H1 (cell line): ENCODE data around the gene GAS6. TPM values are rescaled to one million over a fixed set of nuclear protein-coding genes. Genes with fewer than 3 reads are reported as not detected.

Source experiments
- ASH2L ChIP-seq: fragments of 200-600, 300-600 bp; sonication (generic); IDR thresholded peaks from one replicate; pipeline ENCODE4 v1.7.1; 2017; ENCODE audit warnings: low read length
- CHD2 ChIP-seq: IDR thresholded peaks from 2 replicates; pipeline ENCODE4 v1.6.1; 2012; ENCODE audit warnings: low read length, improper control_type of control experiment
- CHD7 ChIP-seq: fragments of 300-600 bp; sonication (generic); IDR thresholded peaks from 2 replicates; pipeline ENCODE4 v1.7.1; 2012; ENCODE audit warnings: low read length, moderate library complexity, mild to moderate bottlenecking, inconsistent platforms; ENCODE audit not compliant: insufficient replicate concordance
- NANOG ChIP-seq: IDR thresholded peaks from 2 replicates; pipeline ENCODE4 v1.6.1; 2011; ENCODE audit warnings: low read length, low read depth, mild to moderate bottlenecking, inconsistent platforms; ENCODE audit not compliant: insufficient read depth, poor library complexity, severe bottlenecking
- NRF1 ChIP-seq: IDR thresholded peaks from 2 replicates; pipeline ENCODE4 v1.6.1; 2011; ENCODE audit warnings: mild to moderate bottlenecking, low read depth, low read length, improper control_type of control experiment
- PHF8 ChIP-seq: fragments of 200-600 bp; sonication (generic); conservative IDR thresholded peaks from 2 replicates; pipeline ENCODE4 v1.7.1; 2012; ENCODE audit warnings: low read depth, mild to moderate bottlenecking, inconsistent platforms, low read length, moderate library complexity
- RXRA ChIP-seq: IDR thresholded peaks from 2 replicates; pipeline ENCODE4 v1.6.1; 2011; ENCODE audit warnings: low read depth, mild to moderate bottlenecking, low read length, moderate library complexity; ENCODE audit not compliant: insufficient read depth
- SIRT6 ChIP-seq: IDR thresholded peaks from one replicate; pipeline ENCODE4 v1.7.1; 2012; ENCODE audit warnings: low read length, inconsistent platforms
- TAF7 ChIP-seq: optimal IDR thresholded peaks from 2 replicates; pipeline ENCODE3; 2011; ENCODE audit warnings: low read depth, mild to moderate bottlenecking, inconsistent platforms, low read length, moderate library complexity, borderline replicate concordance
- TCF12 ChIP-seq: IDR thresholded peaks from 2 replicates; pipeline ENCODE4 v1.6.1; 2011; ENCODE audit warnings: low read depth, mild to moderate bottlenecking, low read length
- polyA plus RNA-seq, 7 experiments: library from polyadenylated mRNA; depleted of rRNA in 3 of 7; stranded (reverse) in 5 of 7; unstranded in 2 of 7; fragments of >200 nt in 5 of 7; fragments of 200-250 nt in 2 of 7; gene quantifications; 1 replicate in 5 of 7; 2 replicates in 1 of 7; 4 replicates in 1 of 7; pipeline versions ENCODE4 v1.2.1 to v1.2.3, GENCODE V29; 2011 to 2013; ENCODE audit warnings: missing spikeins in 2 of 7, mixed read lengths in 2 of 7
- total RNA-seq: library from RNA; stranded (reverse); fragmentation: NEBNext Ultra II Directional; extraction: Animal tissue kit (Norgen Biotek cat#: 25700); gene quantifications from 2 replicates; pipeline ENCODE4 v1.2.1, GENCODE V29; 2021

The GAS6 gene
- total and polyA plus RNA-seq, 2 of the 8 experiments (the other 6 are each of a cell fraction or from before 2014, with no cell fraction given) = 18.6 to 31.0 TPM

GRCh38 chr13:113879494-113880360 lies 15.9 kb upstream of the GAS6 start (continued):
- TF ChIP-seq CHD7 (no peak), NANOG (no peak), NRF1 (no peak), RXRA (no peak), CHD2 (no peak), PHF8 (no peak), TCF12 (no peak), SIRT6 (no peak), TAF7 (no peak), ASH2L (no peak)
